H9 (cell line): ENCODE results near the gene PKP3. TPM values are rescaled to one million over a fixed set of nuclear protein-coding genes. Genes with fewer than 3 reads are reported as not detected.

ENCODE experiments used
- DNase-seq: peaks from one replicate; pipeline ENCODE4 v3.0.0-alpha.2; 2017
- H2AFZ ChIP-seq: one replicate; pipeline ENCODE4 v1.6.1; 2013; ENCODE audit warnings: mild to moderate bottlenecking, low read length, control low read depth, moderate library complexity
- H2AK5ac ChIP-seq: 2 replicates; pipeline ENCODE4 v1.6.1; 2013; ENCODE audit warnings: low read length, control low read depth, mixed read lengths; ENCODE audit not compliant: insufficient read length
- H2BK120ac ChIP-seq: one replicate; pipeline ENCODE4 v1.6.1; 2013; ENCODE audit warnings: low read depth, mild to moderate bottlenecking, low read length, control low read depth, inconsistent platforms; ENCODE audit not compliant: poor library complexity, severe bottlenecking
- H2BK12ac ChIP-seq: 2 replicates; pipeline ENCODE4 v1.6.1; 2013; ENCODE audit warnings: low read length, control low read depth, mixed read lengths, low read depth; ENCODE audit not compliant: insufficient read length
- H2BK15ac ChIP-seq: 2 replicates; pipeline ENCODE4 v1.6.1; 2013; ENCODE audit warnings: low read depth, low read length, control low read depth
- H2BK20ac ChIP-seq: one replicate; pipeline ENCODE4 v1.6.1; 2013; ENCODE audit warnings: low read depth, mild to moderate bottlenecking, low read length, control low read depth, inconsistent platforms; ENCODE audit not compliant: poor library complexity, severe bottlenecking
- H2BK5ac ChIP-seq: 2 replicates; pipeline ENCODE4 v1.6.1; 2013; ENCODE audit warnings: low read length, control low read depth, mixed read lengths; ENCODE audit not compliant: insufficient read length
- H3K14ac ChIP-seq: 2 replicates; pipeline ENCODE4 v1.6.1; 2013; ENCODE audit warnings: low read length, control low read depth; ENCODE audit not compliant: insufficient read depth
- H3K18ac ChIP-seq: 2 replicates; pipeline ENCODE4 v1.6.1; 2013; ENCODE audit warnings: low read depth, mild to moderate bottlenecking, mixed read lengths, low read length, control low read depth; ENCODE audit not compliant: insufficient read length
- H3K23ac ChIP-seq: 2 replicates; pipeline ENCODE4 v1.6.1; 2013; ENCODE audit warnings: low read length, control low read depth, mixed read lengths, low read depth; ENCODE audit not compliant: insufficient read length
- H3K23me2 ChIP-seq: 2 replicates; pipeline ENCODE4 v1.6.1; 2013; ENCODE audit warnings: low read depth, mild to moderate bottlenecking, mixed read lengths, low read length, control low read depth; ENCODE audit not compliant: insufficient read length, poor library complexity, severe bottlenecking
- H3K27ac ChIP-seq: 2 replicates; pipeline ENCODE4 v1.5.1; 2013; ENCODE audit warnings: low read length, control low read depth, mixed read lengths, low read depth; ENCODE audit not compliant: insufficient read length
- H3K27me3 ChIP-seq: 2 replicates; pipeline ENCODE4 v1.6.1; 2013; ENCODE audit warnings: low read length, control low read depth, inconsistent platforms; ENCODE audit not compliant: insufficient read depth
- H3K4ac ChIP-seq: 2 replicates; pipeline ENCODE4 v1.6.1; 2013; ENCODE audit warnings: low read depth, mild to moderate bottlenecking, control low read depth, inconsistent platforms, low read length, moderate library complexity
- H3K4me1 ChIP-seq: 2 replicates; pipeline ENCODE4 v1.6.1; 2013; ENCODE audit warnings: low read length, control low read depth, inconsistent platforms; ENCODE audit not compliant: insufficient read depth
- H3K4me2 ChIP-seq: 2 replicates; pipeline ENCODE4 v1.6.1; 2013; ENCODE audit warnings: low read length, control low read depth, mixed read lengths; ENCODE audit not compliant: insufficient read length, insufficient read depth
- H3K56ac ChIP-seq: 2 replicates; pipeline ENCODE4 v1.6.1; 2013; ENCODE audit warnings: low read depth, mild to moderate bottlenecking, mixed read lengths, low read length, control low read depth; ENCODE audit not compliant: insufficient read length
- H3K79me1 ChIP-seq: 2 replicates; pipeline ENCODE4 v1.6.1; 2013; ENCODE audit warnings: low read depth, mild to moderate bottlenecking, moderate library complexity, low read length, control low read depth, inconsistent platforms; ENCODE audit not compliant: insufficient read depth, poor library complexity, severe bottlenecking
- H3K79me2 ChIP-seq: 2 replicates; pipeline ENCODE4 v1.6.1; 2013; ENCODE audit warnings: low read length, control low read depth, inconsistent platforms; ENCODE audit not compliant: insufficient read depth
- H3K9ac ChIP-seq: 2 replicates; pipeline ENCODE4 v1.6.1; 2013; ENCODE audit warnings: low read length, control low read depth, mixed read lengths; ENCODE audit not compliant: insufficient read length; ENCODE audit errors: extremely low read depth
- H3K9me3 ChIP-seq: one replicate; pipeline ENCODE4 v1.6.1; 2013; ENCODE audit warnings: low read depth, low read length, inconsistent platforms; ENCODE audit not compliant: control insufficient read depth
- H3T11ph ChIP-seq: one replicate; pipeline ENCODE4 v1.6.1; 2013; ENCODE audit warnings: mild to moderate bottlenecking, low read length, control low read depth, inconsistent platforms
- H4K20me1 ChIP-seq: one replicate; pipeline ENCODE4 v1.6.1; 2013; ENCODE audit not compliant: control insufficient read depth, insufficient read length, insufficient read depth
- H4K5ac ChIP-seq: 2 replicates; pipeline ENCODE4 v1.6.1; 2013; ENCODE audit warnings: low read depth, mild to moderate bottlenecking, mixed read lengths, low read length, control low read depth; ENCODE audit not compliant: insufficient read length
- H4K8ac ChIP-seq: replicated peaks from 2 replicates; pipeline ENCODE4 v1.6.1; 2013; ENCODE audit warnings: low read length, control low read depth, mixed read lengths, low read depth; ENCODE audit not compliant: insufficient read length
- H4K91ac ChIP-seq: 2 replicates; pipeline ENCODE4 v1.6.1; 2013; ENCODE audit warnings: low read depth, mild to moderate bottlenecking, moderate library complexity, mixed read lengths, low read length, control low read depth; ENCODE audit not compliant: insufficient read length
- H3K27ac Mint-ChIP-seq, 3 experiments: 2 replicates in 2 of 3; 3 replicates in 1 of 3; pipeline ENCODE4 v1.8.0; 2020 to 2021; ENCODE audit warnings: mixed read lengths in 3 of 3, mild to moderate bottlenecking in 1 of 3, moderate library complexity in 1 of 3
- H3K27me3 Mint-ChIP-seq: 2 replicates; pipeline ENCODE4 v1.8.0; 2021; ENCODE audit warnings: low read depth, mild to moderate bottlenecking, moderate library complexity, mixed read lengths
- H3K36me3 Mint-ChIP-seq, 3 experiments: 2 replicates in 2 of 3; 3 replicates in 1 of 3; pipeline ENCODE4 v1.8.0; 2020 to 2021; ENCODE audit warnings: low read depth in 3 of 3, mixed read lengths in 3 of 3; ENCODE audit not compliant: insufficient read depth in 1 of 3
- H3K4me1 Mint-ChIP-seq, 2 experiments: 2 replicates each; pipeline ENCODE4 v1.8.0; 2020; ENCODE audit warnings: mixed read lengths in 2 of 2
- H3K4me3 Mint-ChIP-seq, 2 experiments: 2 replicates in 1 of 2; 3 replicates in 1 of 2; pipeline ENCODE4 v1.8.0; 2020 to 2021; ENCODE audit warnings: mild to moderate bottlenecking in 2 of 2, mixed read lengths in 2 of 2, moderate library complexity in 1 of 2
- H3K9me3 Mint-ChIP-seq, 2 experiments: 2 replicates in 1 of 2; 3 replicates in 1 of 2; pipeline ENCODE4 v1.8.0; 2020; ENCODE audit warnings: mild to moderate bottlenecking in 2 of 2, mixed read lengths in 2 of 2, moderate library complexity in 1 of 2
- WGBS: extraction: QIAGEN DNeasy Blood & Tissue Kit; methylation state at CpG from one replicate; pipeline ENCODE4 v1.1.7; 2013; ENCODE audit warnings: missing lambda C conversion rate, low lambda C conversion rate, mixed read lengths; ENCODE audit not compliant: insufficient read length; ENCODE audit errors: extremely low coverage; 5-methylcytosine and 5-hydroxymethylcytosine counted together
- total RNA-seq: library from RNA; stranded (reverse); gene quantifications from 2 replicates; pipeline ENCODE4 v1.2.1, GENCODE V29; 2021
- TF ChIP-seq, protein P1 (sequence below): fragments of 200-600 bp; sonication (generic); conservative IDR thresholded peaks from 3 replicates; pipeline ENCODE4 v1.8.0; 2021; ENCODE audit warnings: antibody characterized with exemption, mild to moderate bottlenecking

The PKP3 gene
- total RNA-seq, 1 experiment from 2014 or later, result 41.7 TPM

DNA sequence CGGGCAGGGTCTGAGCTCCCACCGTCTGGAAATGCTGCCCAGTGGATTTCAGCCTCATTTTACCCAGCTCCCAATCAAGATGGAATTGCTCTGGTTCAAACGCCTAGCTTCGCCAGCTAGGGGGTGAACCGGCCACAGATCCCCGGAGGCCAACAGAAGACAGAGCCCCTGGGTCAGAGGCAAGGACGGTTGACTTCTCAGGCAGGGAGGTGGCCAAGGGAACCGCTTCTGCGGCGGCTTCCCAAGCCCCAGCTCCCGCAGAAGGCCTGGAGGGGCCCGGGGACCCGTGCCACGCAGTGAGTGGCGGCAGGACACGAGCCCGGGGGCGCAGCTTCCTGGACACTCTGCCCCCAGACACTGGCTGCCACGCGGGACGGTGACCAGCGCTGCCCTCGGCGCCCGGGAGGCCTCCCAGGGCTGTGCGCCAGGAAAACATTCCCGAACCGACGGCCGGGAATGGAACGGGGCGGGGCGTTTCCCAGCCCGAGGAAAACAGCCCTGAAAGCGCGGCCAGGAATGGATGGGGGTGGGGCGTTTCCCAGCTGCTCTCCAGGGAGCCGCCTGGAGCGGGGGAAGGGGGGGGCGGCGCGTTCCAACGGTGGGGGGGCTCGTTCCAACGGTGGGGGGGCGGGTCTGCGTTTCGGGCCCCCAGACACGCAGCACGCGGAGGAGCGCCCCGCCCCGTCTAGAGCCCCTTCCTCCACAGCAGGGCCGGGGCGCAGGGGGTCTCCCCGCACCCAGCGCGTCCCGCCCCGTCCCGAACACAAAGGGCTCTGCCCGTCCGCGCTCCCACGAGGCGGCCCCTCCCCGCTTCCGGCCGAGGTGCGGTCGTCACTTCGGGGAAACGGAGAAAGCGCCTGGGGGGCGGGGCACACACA, 38.2 kb upstream of the PKP3 start:
- WGBS, result no CpG with 5 or more reads among the region's 76 CpGs
- Histone ChIP-seq H3K9ac (peak overlapping the region; percentile 5), H2BK20ac (no peak overlapping the region), H2AK5ac (no peak overlapping the region), H3K27me3 (no peaks in the 10 kb centered on the region), H3K9me3 (peaks cover 4% of the 10 kb centered on the region), H3K56ac (no peak overlapping the region), H2AFZ (no peak overlapping the region), H3K27ac (peak overlapping the region; percentile 6), H2BK12ac (no peak overlapping the region), H3K18ac (peak overlapping the region; percentile 59), H4K5ac (no peak overlapping the region), H4K91ac (peak overlapping the region; percentile 92), H3K79me1 (no peaks in the 10 kb centered on the region), H2BK120ac (peak overlapping the region; percentile 1), H3K23me2 (no peaks in the 10 kb centered on the region), H3K14ac (peak overlapping the region; percentile 85), H3K4ac (peak overlapping the region; percentile 47; the same call in 1 of the 2 replicates), H3K4me2 (peak overlapping the region; percentile 16), H3K4me1 (no peaks in the 10 kb centered on the region), H3K23ac (no peak overlapping the region), H3T11ph (no peak overlapping the region), H4K8ac (no peak overlapping the region), H3K79me2 (no peaks in the 10 kb centered on the region), H2BK15ac (no peak overlapping the region; the same call in 1 of the 2 replicates), H2BK5ac (no peak overlapping the region), H4K20me1 (no peaks in the 10 kb centered on the region)
- peaks cover 24% of the 10 kb centered on the region for H3K27me3 Mint-ChIP-seq
- peaks cover 21 to 25% of the 10 kb centered on the region in 2 experiments for H3K9me3 Mint-ChIP-seq
- H3K4me1 Mint-ChIP-seq, result peaks cover 24 to 35% of the 10 kb centered on the region in 2 experiments
- peaks cover 0 to 8% (median 6%) of the 10 kb centered on the region in 3 experiments; a peak in 3 of 7 replicates for H3K36me3 Mint-ChIP-seq
- peak; percentile 88 for DNase-seq
- peak overlapping the region; percentile 52 to 70; a peak in 4 of 5 replicates for H3K4me3 Mint-ChIP-seq
- peak overlapping the region; percentile 25 to 95 (median 89); a peak in 6 of 7 replicates for H3K27ac Mint-ChIP-seq
- TF ChIP-seq, protein P1, sequence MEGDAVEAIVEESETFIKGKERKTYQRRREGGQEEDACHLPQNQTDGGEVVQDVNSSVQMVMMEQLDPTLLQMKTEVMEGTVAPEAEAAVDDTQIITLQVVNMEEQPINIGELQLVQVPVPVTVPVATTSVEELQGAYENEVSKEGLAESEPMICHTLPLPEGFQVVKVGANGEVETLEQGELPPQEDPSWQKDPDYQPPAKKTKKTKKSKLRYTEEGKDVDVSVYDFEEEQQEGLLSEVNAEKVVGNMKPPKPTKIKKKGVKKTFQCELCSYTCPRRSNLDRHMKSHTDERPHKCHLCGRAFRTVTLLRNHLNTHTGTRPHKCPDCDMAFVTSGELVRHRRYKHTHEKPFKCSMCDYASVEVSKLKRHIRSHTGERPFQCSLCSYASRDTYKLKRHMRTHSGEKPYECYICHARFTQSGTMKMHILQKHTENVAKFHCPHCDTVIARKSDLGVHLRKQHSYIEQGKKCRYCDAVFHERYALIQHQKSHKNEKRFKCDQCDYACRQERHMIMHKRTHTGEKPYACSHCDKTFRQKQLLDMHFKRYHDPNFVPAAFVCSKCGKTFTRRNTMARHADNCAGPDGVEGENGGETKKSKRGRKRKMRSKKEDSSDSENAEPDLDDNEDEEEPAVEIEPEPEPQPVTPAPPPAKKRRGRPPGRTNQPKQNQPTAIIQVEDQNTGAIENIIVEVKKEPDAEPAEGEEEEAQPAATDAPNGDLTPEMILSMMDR, result no peak
